HepG2 (cell line): Measurements from ENCODE around the gene ETFRF1. TPM values are rescaled to one million over a fixed set of nuclear protein-coding genes. Genes with fewer than 3 reads are reported as not detected.
A peak's percentile ranks its signal among the peaks of the same experiment; 100 is the strongest.

Experiments
- AFF4 ChIP-seq: sonication (generic); formaldehyde crosslinking; IDR thresholded peaks from 2 replicates; pipeline ENCODE4 v1.4.0; 2020; ENCODE audit warnings: missing genetic modification reagents
- FOXJ3 ChIP-seq: sonication (generic); formaldehyde crosslinking; IDR thresholded peaks from 2 replicates; pipeline ENCODE4 v1.4.0; 2020; ENCODE audit warnings: missing genetic modification reagents, mild to moderate bottlenecking, borderline replicate concordance
- HES4 ChIP-seq: sonication (generic); formaldehyde crosslinking; IDR thresholded peaks from 2 replicates; pipeline ENCODE4 v1.9.0; 2021; ENCODE audit warnings: mild to moderate bottlenecking, missing genetic modification reagents, borderline replicate concordance
- HNF1B ChIP-seq: sonication (generic); formaldehyde crosslinking; IDR thresholded peaks from 2 replicates; pipeline ENCODE4 v1.5.1; 2020; ENCODE audit warnings: mild to moderate bottlenecking, moderate library complexity, missing genetic modification reagents
- HNRNPK ChIP-seq: fragments of 200-400 bp; formaldehyde crosslinking; IDR thresholded peaks from 2 replicates; pipeline ENCODE4 v1.6.1; 2018; ENCODE audit warnings: low read length, low read depth, moderate library complexity, mild to moderate bottlenecking; ENCODE audit not compliant: poor library complexity, severe bottlenecking
- KDM5A ChIP-seq: fragments of 200-600 bp; sonication (generic); IDR thresholded peaks from 2 replicates; pipeline ENCODE4 v1.7.0; 2018; ENCODE audit warnings: antibody characterized with exemption, mild to moderate bottlenecking, low read length, borderline replicate concordance
- NFYB ChIP-seq: sonication (generic); formaldehyde crosslinking; IDR thresholded peaks from 2 replicates; pipeline ENCODE4 v1.4.0; 2020; ENCODE audit warnings: missing genetic modification reagents
- SALL2 ChIP-seq: sonication (generic); formaldehyde crosslinking; IDR thresholded peaks from 2 replicates; pipeline ENCODE4 v1.8.1; 2023; ENCODE audit warnings: mild to moderate bottlenecking, missing genetic modification reagents, inconsistent platforms
- ZNF263 ChIP-seq: sonication (generic); formaldehyde crosslinking; IDR thresholded peaks from 2 replicates; pipeline ENCODE4 v1.4.0; 2020; ENCODE audit warnings: missing genetic modification reagents
- ZNF317 ChIP-seq: sonication (generic); formaldehyde crosslinking; IDR thresholded peaks from 2 replicates; pipeline ENCODE4 v1.5.0; 2020; ENCODE audit warnings: mild to moderate bottlenecking, missing genetic modification reagents
- ZNF616 ChIP-seq: sonication (generic); formaldehyde crosslinking; IDR thresholded peaks from 2 replicates; pipeline ENCODE4 v1.5.0; 2020; ENCODE audit warnings: low read depth, mild to moderate bottlenecking, missing genetic modification reagents
- ZNF710 ChIP-seq: sonication (generic); formaldehyde crosslinking; IDR thresholded peaks from 2 replicates; pipeline ENCODE4 v1.5.0; 2020; ENCODE audit warnings: mild to moderate bottlenecking, missing genetic modification reagents, borderline replicate concordance
- polyA plus RNA-seq, 8 experiments: library from polyadenylated mRNA; depleted of rRNA in 3 of 8; stranded (reverse) in 7 of 8; unstranded in 1 of 8; fragments of >200 nt; fragmentation: Illumina TruSeq in 4 of 8; extraction: Trizol in 4 of 8; gene quantifications; 2 replicates each; pipeline versions ENCODE4 v1.2.1 to v1.2.3, GENCODE V29; 2011 to 2016; ENCODE audit warnings: low read depth in 4 of 8, missing spikeins in 1 of 8, mixed read lengths in 1 of 8; ENCODE audit not compliant: insufficient read depth in 1 of 8
- total RNA-seq, 5 experiments: library from RNA; depleted of rRNA; stranded (reverse); fragments of >200 nt; fragmentation: Illumina TruSeq; extraction: Trizol; gene quantifications; 2 replicates each; pipeline ENCODE4 v1.2.3, GENCODE V29; 2016; ENCODE audit warnings: low read depth in 1 of 5
- TF ChIP-seq, protein P1 (sequence below): sonication (generic); formaldehyde crosslinking; IDR thresholded peaks from 2 replicates; pipeline ENCODE4 v1.5.0; 2020; ENCODE audit warnings: mild to moderate bottlenecking, missing genetic modification reagents, borderline replicate concordance
- TF ChIP-seq, protein P2 (sequence below): sonication (generic); formaldehyde crosslinking; IDR thresholded peaks from 2 replicates; pipeline ENCODE4 v1.8.0; 2023; ENCODE audit warnings: mild to moderate bottlenecking, missing genetic modification reagents

ETFRF1 gene
- total and polyA plus RNA-seq, 2 of the 13 experiments (the other 11 are each of a cell fraction or from before 2014, with no cell fraction given): 6.8 to 7.0 TPM

- TF ChIP-seq, protein P1, sequence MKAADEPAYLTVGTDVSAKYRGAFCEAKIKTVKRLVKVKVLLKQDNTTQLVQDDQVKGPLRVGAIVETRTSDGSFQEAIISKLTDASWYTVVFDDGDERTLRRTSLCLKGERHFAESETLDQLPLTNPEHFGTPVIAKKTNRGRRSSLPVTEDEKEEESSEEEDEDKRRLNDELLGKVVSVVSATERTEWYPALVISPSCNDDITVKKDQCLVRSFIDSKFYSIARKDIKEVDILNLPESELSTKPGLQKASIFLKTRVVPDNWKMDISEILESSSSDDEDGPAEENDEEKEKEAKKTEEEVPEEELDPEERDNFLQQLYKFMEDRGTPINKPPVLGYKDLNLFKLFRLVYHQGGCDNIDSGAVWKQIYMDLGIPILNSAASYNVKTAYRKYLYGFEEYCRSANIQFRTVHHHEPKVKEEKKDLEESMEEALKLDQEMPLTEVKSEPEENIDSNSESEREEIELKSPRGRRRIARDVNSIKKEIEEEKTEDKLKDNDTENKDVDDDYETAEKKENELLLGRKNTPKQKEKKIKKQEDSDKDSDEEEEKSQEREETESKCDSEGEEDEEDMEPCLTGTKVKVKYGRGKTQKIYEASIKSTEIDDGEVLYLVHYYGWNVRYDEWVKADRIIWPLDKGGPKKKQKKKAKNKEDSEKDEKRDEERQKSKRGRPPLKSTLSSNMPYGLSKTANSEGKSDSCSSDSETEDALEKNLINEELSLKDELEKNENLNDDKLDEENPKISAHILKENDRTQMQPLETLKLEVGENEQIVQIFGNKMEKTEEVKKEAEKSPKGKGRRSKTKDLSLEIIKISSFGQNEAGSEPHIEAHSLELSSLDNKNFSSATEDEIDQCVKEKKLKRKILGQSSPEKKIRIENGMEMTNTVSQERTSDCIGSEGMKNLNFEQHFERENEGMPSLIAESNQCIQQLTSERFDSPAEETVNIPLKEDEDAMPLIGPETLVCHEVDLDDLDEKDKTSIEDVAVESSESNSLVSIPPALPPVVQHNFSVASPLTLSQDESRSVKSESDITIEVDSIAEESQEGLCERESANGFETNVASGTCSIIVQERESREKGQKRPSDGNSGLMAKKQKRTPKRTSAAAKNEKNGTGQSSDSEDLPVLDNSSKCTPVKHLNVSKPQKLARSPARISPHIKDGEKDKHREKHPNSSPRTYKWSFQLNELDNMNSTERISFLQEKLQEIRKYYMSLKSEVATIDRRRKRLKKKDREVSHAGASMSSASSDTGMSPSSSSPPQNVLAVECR (CRISPR knock-in tag): peak; percentile 91
- TF ChIP-seq HES4 (CRISPR knock-in tag) (no peak), HNRNPK (no peak), ZNF710 (CRISPR knock-in tag) (no peak), SALL2 (CRISPR knock-in tag) (no peak; the same call in 1 of the 2 replicates), KDM5A (peak; percentile 70; the same call in 1 of the 2 replicates), HNF1B (CRISPR knock-in tag) (peak; percentile 73; the same call in 1 of the 2 replicates), ZNF616 (CRISPR knock-in tag) (no peak), ZNF263 (CRISPR knock-in tag) (no peak), NFYB (CRISPR knock-in tag) (no peak), FOXJ3 (no peak), ZNF317 (CRISPR knock-in tag) (peak; percentile 77; the same call in 1 of the 2 replicates), AFF4 (CRISPR knock-in tag) (no peak)
- TF ChIP-seq, protein P2, sequence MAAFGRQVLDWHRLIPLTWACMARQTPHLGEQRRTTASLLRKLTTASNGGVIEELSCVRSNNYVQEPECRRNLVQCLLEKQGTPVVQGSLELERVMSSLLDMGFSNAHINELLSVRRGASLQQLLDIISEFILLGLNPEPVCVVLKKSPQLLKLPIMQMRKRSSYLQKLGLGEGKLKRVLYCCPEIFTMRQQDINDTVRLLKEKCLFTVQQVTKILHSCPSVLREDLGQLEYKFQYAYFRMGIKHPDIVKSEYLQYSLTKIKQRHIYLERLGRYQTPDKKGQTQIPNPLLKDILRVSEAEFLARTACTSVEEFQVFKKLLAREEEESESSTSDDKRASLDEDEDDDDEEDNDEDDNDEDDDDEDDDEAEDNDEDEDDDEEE (CRISPR knock-in tag): no peak
Measured at GRCh38 chr12:25195056-25195971, at the start of gene ETFRF1, which contains the start of gene DNAI7 (continued).
